Activated CD8-positive, alpha-beta T cell treated with anti-CD3 and anti-CD28 coated beads, Interleukin-2, amount 10 ng/mL, durations not matched to agents 7 days and 5 days (primary cell): Measurements from ENCODE around the gene SREBF2. TPM values are rescaled to one million over a fixed set of nuclear protein-coding genes. Genes with fewer than 3 reads are reported as not detected.

ENCODE experiments used
- ATAC-seq: fragments of 150-1000 bp; cut with Tn5 transposase; one replicate; pipeline ENCODE4 v1.10.0; 2021; ENCODE audit warnings: moderate library complexity
- CTCF ChIA-PET: fragments of 350-600 bp; sonication (Branson Sonifier 250); formaldehyde crosslinking; loops from one replicate; lab custom pipeline; 2021; ENCODE audit warnings: antibody characterized with exemption; lab: Charles Lee
- POLR2A ChIA-PET: fragments of 350-600 bp; sonication (Branson Sonifier 250); formaldehyde crosslinking; loops from one replicate; lab custom pipeline; 2021; ENCODE audit warnings: antibody characterized with exemption; lab: Charles Lee
- DNase-seq: peaks from one replicate; pipeline ENCODE4 v3.0.0-alpha.2; 2020
- H3K27ac Mint-ChIP-seq: one replicate; pipeline ENCODE4 v1.8.0; 2021; ENCODE audit warnings: mild to moderate bottlenecking, mixed read lengths
- H3K27me3 Mint-ChIP-seq: one replicate; pipeline ENCODE4 v1.8.0; 2021; ENCODE audit warnings: low read depth, mixed read lengths
- H3K36me3 Mint-ChIP-seq: one replicate; pipeline ENCODE4 v1.8.0; 2021; ENCODE audit warnings: low read depth, mixed read lengths
- H3K4me1 Mint-ChIP-seq: one replicate; pipeline ENCODE4 v1.8.0; 2021; ENCODE audit warnings: low read depth, mixed read lengths
- H3K4me3 Mint-ChIP-seq: one replicate; pipeline ENCODE4 v1.8.0; 2021; ENCODE audit warnings: mild to moderate bottlenecking, mixed read lengths
- H3K9me3 Mint-ChIP-seq: one replicate; pipeline ENCODE4 v1.8.0; 2022; ENCODE audit warnings: mixed read lengths; ENCODE audit not compliant: insufficient read depth
- total RNA-seq, 2 experiments: library from RNA; stranded (reverse); gene quantifications; one replicate each; pipeline ENCODE4 v1.2.3, GENCODE V29; 2021

SREBF2 gene
- total RNA-seq, 2 experiments from 2014 or later = 93.0 to 93.7 TPM

DNA sequence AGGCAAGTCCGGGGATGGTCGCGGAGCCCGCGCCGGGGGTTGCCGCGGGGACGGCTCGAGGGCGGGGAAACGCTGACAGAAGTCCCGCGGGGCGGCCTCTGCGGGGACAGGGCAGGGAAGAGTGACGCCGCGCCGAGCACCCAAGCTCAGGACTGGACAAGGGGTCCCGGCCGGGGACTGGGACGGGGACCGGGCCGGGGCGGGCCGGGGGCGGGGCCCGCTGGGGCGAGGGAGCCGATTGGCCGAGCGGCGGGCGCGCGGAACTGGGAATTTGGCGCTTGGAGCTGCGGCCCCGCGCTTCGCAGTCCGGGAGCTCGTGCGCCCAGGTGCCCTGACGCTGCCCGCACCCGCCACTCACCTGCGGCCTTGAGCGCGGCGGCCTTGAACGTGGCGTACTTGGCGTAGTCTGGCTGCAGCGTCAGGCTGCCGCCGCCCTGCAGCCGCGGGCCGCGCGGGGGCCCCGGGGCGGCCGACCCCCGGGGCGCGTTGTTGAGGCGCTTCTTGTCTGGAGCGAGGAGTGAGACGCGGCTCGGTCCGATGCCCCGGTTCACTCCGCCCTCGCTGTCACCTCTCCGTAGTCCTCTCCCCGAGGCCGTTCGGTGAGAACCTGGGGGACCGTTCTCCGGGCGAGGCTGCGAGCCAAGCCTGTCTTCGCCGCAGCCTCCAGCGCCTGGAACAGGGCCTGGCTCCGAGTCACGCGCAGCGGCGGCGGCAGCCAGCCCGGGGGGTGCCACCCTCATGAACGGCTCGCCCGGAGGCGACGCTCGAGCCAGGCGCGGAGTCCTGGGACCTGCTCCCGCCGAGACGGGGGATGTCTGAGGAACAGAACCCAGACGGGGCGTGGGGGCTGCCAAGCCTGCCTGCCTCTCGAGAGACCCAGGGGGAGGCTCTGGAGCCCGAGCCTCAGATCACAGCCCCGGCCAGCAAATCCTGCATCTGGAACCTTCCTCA lies 77.4 kb downstream of the SREBF2 start:
- Mint-ChIP-seq H3K27me3 (peaks cover 35% of the 10 kb centered on the region), H3K27ac (no peak overlapping the region), H3K9me3 (no peaks in the 10 kb centered on the region), H3K4me3 (no peak overlapping the region), H3K4me1 (peaks cover 28% of the 10 kb centered on the region), H3K36me3 (peaks cover 15% of the 10 kb centered on the region)
- ATAC-seq (peak; percentile 39), DNase-seq (no peak)
- POLR2A ChIA-PET = interaction anchor here (2.2 kb wide), 1 partner anchor 9 kb away, joined by 6 read pairs; no protein-coding TSS in a partner anchor
- CTCF ChIA-PET = interaction anchor here (1.6 kb wide), 1 partner anchor 15 kb away, joined by 8 read pairs; no protein-coding TSS in a partner anchor

- POLR2A ChIA-PET = interaction anchor here (0.8 kb wide), 1 partner anchor 20 kb away, joined by 4 read pairs; no protein-coding TSS in a partner anchor
These were observed 78.2 kb downstream of the SREBF2 start for GRCh38 chr22:41911001-41911611.

DNA sequence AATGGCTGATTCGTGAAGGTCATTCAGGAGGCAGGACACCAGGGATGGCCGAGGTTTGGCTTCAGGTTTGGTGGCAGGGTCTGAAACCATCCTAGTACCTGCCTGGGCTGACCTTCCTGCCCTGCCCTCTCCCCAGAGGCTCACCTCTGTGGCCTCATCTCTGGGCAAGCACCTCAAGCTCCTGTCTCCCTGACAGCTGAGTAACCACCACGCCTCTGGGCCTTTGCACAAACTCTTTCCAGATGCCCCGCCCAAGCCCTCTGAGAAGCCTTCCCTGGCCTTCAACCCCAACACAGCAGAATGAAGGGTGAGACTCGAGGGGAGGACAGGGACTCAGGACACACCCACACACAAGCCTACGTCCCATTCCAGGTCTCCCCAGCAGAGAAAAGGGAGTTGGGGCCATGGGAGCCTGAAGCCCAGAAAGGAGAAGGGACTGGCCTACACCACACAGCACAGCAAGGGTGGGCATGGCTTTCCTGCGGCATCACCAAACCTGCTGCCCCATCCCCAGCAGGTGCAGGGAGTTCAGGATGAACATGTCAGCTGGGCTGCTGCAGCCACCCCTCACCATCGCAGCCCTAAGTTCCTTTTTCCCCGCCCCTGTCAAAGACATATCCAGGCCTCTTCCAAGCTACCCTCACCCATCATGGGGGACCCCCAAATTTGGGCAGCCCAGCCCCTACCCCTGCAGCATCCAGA lies 79.6 kb downstream of the SREBF2 start:
- Mint-ChIP-seq H3K36me3 (peaks cover 6% of the 10 kb centered on the region), H3K4me3 (no peak overlapping the region), H3K27ac (no peak overlapping the region), H3K4me1 (peaks cover 31% of the 10 kb centered on the region), H3K9me3 (no peaks in the 10 kb centered on the region), H3K27me3 (peaks cover 55% of the 10 kb centered on the region)
- POLR2A ChIA-PET = interaction anchor here (0.7 kb wide), 1 partner anchor 15 kb away, joined by 3 read pairs; no protein-coding TSS in a partner anchor
- CTCF ChIA-PET = interaction anchor here (0.6 to 1.6 kb wide), 5 partner anchors 13 to 76 kb away, joined by 3 to 8 read pairs (median 3); partner anchors contain the start of gene TNFRSF13C
- no peak for ATAC-seq
- DNase-seq = no peak

More at GRCh38 chr22:41911001-41911611, 78.2 kb downstream of the SREBF2 start:
- no peaks in the 10 kb centered on the region for H3K9me3 Mint-ChIP-seq
- H3K27ac Mint-ChIP-seq = no peak overlapping the region
- H3K4me1 Mint-ChIP-seq = peaks cover 32% of the 10 kb centered on the region
- H3K4me3 Mint-ChIP-seq = no peak overlapping the region
- peaks cover 42% of the 10 kb centered on the region for H3K27me3 Mint-ChIP-seq
- peaks cover 10% of the 10 kb centered on the region for H3K36me3 Mint-ChIP-seq
- no peak for DNase-seq
- CTCF ChIA-PET = interaction anchor here (0.6 to 1.6 kb wide), 3 partner anchors 14 to 110 kb away, joined by 3 to 8 read pairs (median 3); partner anchors contain the start of gene CCDC134
- no peak for ATAC-seq

GRCh38 chr22:41913040-41913719 lies 80.3 kb downstream of the SREBF2 start:
- Mint-ChIP-seq H3K4me3 (no peak overlapping the region), H3K36me3 (peaks cover 4% of the 10 kb centered on the region), H3K27ac (no peak overlapping the region), H3K27me3 (peaks cover 56% of the 10 kb centered on the region), H3K9me3 (no peaks in the 10 kb centered on the region), H3K4me1 (peaks cover 28% of the 10 kb centered on the region)
- ATAC-seq (no peak), DNase-seq (no peak)
- POLR2A ChIA-PET = interaction anchor here (0.7 kb wide), 1 partner anchor 15 kb away, joined by 3 read pairs; no protein-coding TSS in a partner anchor
- CTCF ChIA-PET = interaction anchor here (0.6 to 1.4 kb wide), 3 partner anchors 13 to 77 kb away, joined by 3 to 5 read pairs (median 3); partner anchors contain the start of gene TNFRSF13C

- CTCF ChIA-PET = no interaction called here
- ATAC-seq (no peak), DNase-seq (no peak)
- POLR2A ChIA-PET = no interaction called here
- H3K27me3 Mint-ChIP-seq = peaks cover 56% of the 10 kb centered on the region
- H3K27ac Mint-ChIP-seq = no peak overlapping the region
- no peak overlapping the region for H3K4me3 Mint-ChIP-seq
- peaks cover 26% of the 10 kb centered on the region for H3K4me1 Mint-ChIP-seq
- H3K36me3 Mint-ChIP-seq = peaks cover 4% of the 10 kb centered on the region
- H3K9me3 Mint-ChIP-seq = no peaks in the 10 kb centered on the region
These were observed 81.1 kb downstream of the SREBF2 start for GRCh38 chr22:41913842-41914534.

DNA sequence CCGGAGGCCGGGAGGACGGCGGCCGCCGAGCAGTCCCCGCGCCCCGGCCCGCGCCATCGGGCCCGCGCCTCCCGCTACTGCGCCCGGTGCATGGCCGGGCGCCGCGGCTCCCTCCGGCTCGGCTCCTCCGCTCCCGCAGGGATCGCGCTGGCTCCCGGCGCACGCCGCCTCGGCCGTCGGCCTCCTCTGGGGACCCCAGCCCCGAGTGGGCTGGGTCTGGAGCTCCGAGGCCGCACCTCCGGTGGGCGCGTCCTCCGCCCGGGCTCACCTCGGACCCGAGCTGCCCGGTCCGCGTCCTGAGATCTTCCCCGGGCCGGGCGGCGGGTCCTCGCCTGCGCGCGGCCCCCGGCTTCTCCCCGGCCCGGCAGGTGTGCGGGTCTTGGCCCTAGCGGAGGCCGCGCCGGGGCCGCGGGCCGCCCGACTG lies 81.7 kb downstream of the SREBF2 start:
- Mint-ChIP-seq H3K36me3 (no peaks in the 10 kb centered on the region), H3K9me3 (no peaks in the 10 kb centered on the region), H3K4me1 (peaks cover 25% of the 10 kb centered on the region), H3K4me3 (no peak overlapping the region), H3K27ac (no peak overlapping the region), H3K27me3 (peaks cover 52% of the 10 kb centered on the region)
- POLR2A ChIA-PET = no interaction called here
- peak; percentile 6 for ATAC-seq
- DNase-seq = no peak
- CTCF ChIA-PET = no interaction called here

GRCh38 chr22:41915035-41915785 lies 82.3 kb downstream of the SREBF2 start, which contains the start of gene SHISA8:
Gene SHISA8, minus strand, starts transcription at chr22:41915074. Its CDS starts 407 bp downstream, at chr22:41914667.
- ChIA-PET CTCF (no interaction called here), POLR2A (interaction anchor here (1.0 kb wide), 1 partner anchor 228 kb away, joined by 4 read pairs; no protein-coding TSS in a partner anchor)
- H3K4me3 Mint-ChIP-seq = no peak within 1 kb of the TSS
- ATAC-seq (peak; percentile 56), DNase-seq (peak; percentile 56)
- peaks cover 52% of the 10 kb centered on the region for H3K27me3 Mint-ChIP-seq
- no peak within 1 kb of the TSS for H3K27ac Mint-ChIP-seq
- H3K4me1 Mint-ChIP-seq = peaks cover 25% of the 10 kb centered on the region
- no peaks in the 10 kb centered on the region for H3K36me3 Mint-ChIP-seq
- no peaks in the 10 kb centered on the region for H3K9me3 Mint-ChIP-seq

GRCh38 chr22:41915786-41916493 lies 83.0 kb downstream of the SREBF2 start:
- POLR2A ChIA-PET = interaction anchor here (1.0 kb wide), 1 partner anchor 229 kb away, joined by 4 read pairs; no protein-coding TSS in a partner anchor
- H3K4me3 Mint-ChIP-seq = no peak overlapping the region
- CTCF ChIA-PET = interaction anchor here (0.8 to 2.9 kb wide), 2 partner anchors 10 to 57 kb away, joined by 3 to 8 read pairs; no protein-coding TSS in a partner anchor
- DNase-seq (no peak), ATAC-seq (no peak)
- no peak overlapping the region for H3K27ac Mint-ChIP-seq
- no peaks in the 10 kb centered on the region for H3K9me3 Mint-ChIP-seq
- peaks cover 53% of the 10 kb centered on the region for H3K27me3 Mint-ChIP-seq
- no peaks in the 10 kb centered on the region for H3K36me3 Mint-ChIP-seq
- peaks cover 28% of the 10 kb centered on the region for H3K4me1 Mint-ChIP-seq

GRCh38 chr22:41916745-41917358 lies 83.9 kb downstream of the SREBF2 start:
- CTCF ChIA-PET = interaction anchor here (0.8 to 2.9 kb wide), 2 partner anchors 9 to 58 kb away, joined by 3 to 8 read pairs; no protein-coding TSS in a partner anchor
- POLR2A ChIA-PET = interaction anchor here (1.4 kb wide), 1 partner anchor 12 kb away, joined by 3 read pairs; no protein-coding TSS in a partner anchor
- Mint-ChIP-seq H3K4me1 (peaks cover 24% of the 10 kb centered on the region), H3K9me3 (no peaks in the 10 kb centered on the region), H3K27me3 (peaks cover 46% of the 10 kb centered on the region), H3K4me3 (no peak overlapping the region), H3K36me3 (no peaks in the 10 kb centered on the region), H3K27ac (no peak overlapping the region)
- no peak for DNase-seq
- no peak for ATAC-seq
